Endometrial microvascular endothelial cells (primary cell): ENCODE results near the gene AKAP14. TPM values are rescaled to one million over a fixed set of nuclear protein-coding genes. Genes with fewer than 3 reads are reported as not detected.
"Not testable (repeated sequence)": the region's sequence is repeated elsewhere in the genome, so short reads cannot be mapped to it uniquely, and the experiment has no call there.

Experiments used
- in situ Hi-C: cut with HindIII; loops from 2 replicates; pipeline ENCODE4 v1.10.0; 2017; ENCODE audit warnings: low sequenced_read_pairs, low pct_unique_long_range_greater_than_20kb; ENCODE audit errors: inconsistent ontology term
- total RNA-seq: library from RNA; depleted of rRNA; stranded (reverse); fragments of >200 nt; gene quantifications from one replicate; pipeline ENCODE4 v1.2.3, GENCODE V29; 2015; ENCODE audit errors: inconsistent ontology term

The AKAP14 gene
- total RNA-seq, 1 donor from 2014 or later: not detected

DNA sequence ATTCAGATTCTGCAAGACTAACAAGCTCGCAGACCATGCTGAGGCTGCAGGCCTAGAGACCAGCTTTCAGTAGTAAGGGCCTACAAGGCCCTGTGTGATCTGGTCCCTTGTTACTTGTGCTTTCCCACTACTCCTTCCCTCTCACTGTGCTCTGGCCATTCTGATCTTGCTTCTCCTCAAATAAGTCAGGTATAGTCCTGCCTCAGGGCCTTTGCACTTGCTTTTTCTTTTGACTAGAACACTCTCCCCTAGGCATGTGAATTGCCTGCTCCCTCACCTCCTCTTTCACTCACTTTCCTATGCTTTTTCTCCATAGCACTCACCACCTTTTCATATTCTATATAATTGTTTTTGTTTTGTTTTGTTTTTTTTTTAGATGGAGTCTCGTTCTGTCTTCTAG lies 22.2 kb downstream of the AKAP14 start:
- in situ Hi-C loops: no loop called here

DNA sequence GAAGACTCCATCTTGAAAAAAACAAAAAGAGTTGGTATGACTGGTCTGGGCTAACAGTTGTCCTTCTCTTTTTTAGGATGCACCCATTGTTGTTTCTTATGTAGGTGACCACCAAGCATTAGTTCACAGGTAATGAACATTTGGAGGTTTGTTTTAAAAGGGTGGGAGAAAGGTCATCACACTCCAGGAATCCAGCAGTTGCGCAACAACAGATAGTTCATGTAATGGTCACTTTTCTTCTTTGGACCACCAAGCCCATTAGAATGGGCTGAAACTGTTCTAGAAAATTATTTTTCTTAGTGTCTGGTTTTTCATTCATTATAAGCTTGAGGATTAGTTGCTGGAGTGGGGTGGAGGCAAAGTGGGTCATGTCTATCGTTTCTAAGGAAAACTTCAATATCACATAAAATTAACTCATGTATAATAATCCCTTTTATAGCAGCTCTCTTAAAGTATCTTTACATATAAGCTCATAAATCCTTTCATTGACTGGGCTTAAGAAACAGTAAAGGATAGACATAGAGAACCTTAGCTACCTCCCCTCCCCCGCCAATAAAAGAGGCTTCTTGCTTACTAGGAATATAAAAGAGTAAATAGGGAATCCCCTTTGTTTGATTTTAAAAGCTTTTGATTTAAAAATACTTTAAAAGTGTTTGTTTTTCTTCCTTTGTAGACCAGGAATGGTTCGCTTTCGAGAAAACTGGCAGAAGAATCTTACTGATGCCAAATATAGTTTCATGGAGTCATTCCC lies 24.3 kb downstream of the AKAP14 start:
- in situ Hi-C loops: no loop called here

DNA sequence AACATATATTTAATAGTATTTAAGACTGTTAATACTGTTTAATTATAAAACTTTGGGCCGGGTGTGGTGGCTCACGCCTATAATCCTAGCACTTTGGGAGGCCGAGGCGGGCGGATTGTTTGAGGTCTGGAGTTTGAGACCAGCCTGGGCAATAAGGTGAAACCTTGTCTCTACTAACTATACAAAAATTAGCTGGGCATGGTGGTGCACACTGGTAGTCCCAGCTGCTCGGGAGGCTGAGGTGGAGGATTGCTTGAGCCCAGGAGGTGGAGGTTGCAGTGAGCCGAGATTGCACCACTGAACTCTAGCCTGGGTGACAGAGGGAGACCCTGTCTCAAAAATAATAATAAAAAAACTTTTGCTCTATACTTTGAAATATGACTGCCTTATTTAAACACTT lies 26.7 kb downstream of the AKAP14 start:
- in situ Hi-C loops: not testable (repeated sequence)

DNA sequence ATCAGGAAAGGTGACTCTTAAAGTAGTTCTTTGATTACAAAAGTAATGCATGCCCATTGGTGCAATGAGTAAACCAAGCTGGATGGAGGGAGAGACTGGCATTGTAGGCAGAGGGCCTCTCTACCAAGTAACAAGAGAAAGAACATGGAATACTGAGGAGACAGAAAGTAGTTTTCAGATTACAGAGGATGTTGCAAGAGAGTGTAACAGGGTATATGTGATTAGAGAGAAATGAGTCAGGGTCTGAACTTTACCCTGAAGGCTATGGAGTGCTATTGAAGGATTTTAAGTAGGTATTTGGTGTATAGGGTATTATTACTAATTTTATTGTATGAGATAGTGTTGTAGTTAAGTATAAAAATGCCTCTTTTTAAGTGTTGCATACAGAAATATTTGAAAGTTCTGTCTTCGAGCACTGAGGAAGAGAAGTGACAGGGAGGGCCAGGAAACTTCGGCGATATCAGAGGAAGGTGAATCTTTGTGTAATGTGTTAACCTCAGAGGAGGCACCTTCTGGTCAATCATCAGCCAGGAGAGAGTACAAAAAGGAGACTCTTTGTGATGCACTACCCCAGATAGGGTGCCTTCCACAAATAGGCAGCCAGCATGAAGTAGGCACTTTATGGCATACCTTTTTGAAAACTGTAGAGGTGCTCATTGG lies 39.7 kb downstream of the AKAP14 start:
- in situ Hi-C loops: no loop called here

DNA sequence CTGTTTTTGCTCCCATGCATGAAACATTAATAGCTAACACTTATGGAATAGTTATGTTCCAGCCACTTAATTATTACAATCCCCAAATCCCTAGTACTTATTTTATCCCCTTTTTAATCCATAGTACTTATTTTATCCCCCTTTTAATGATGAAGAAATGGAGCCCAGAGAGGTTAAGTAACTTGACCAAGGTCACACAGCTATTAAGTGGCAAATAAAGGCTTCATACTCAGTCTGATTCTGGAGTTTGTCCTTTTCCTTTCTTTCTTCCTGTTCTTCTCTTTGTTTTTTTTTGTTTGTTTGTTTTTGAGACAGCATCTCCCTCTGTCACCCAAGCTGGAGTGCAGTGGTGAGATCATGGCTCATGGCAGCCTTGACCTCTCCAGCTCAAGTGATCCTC lies 45.6 kb downstream of the AKAP14 start:
- in situ Hi-C loops: no loop called here

DNA sequence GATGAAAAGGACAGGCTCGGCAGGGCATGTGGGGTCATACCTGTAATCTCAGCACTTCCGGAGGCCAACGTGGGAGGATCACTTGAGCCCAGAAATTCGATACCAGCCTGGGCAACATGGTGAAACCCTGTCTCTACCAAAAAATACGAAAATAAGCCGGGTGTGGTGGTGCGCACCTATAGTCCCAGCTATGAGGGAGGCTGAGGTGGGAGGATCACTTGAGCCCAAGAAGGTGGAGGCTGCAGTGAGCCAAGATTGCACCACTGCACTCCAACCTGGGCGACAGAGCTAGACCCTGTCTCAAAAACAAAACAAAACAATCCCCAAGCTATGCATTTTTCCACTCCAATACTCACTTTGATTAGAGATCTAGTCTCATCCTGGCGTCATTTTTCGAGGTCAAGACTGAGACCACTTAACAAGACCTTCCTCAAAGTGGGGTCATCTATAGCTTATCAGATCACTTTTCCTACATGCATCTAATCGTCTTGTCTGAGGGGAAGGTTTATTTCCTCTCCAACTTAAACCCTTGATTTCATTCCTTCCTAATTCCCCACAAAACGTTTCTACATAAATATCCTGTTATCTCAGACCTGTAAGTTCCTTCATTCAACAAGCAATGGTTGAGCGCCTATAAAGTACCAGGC lies 46.6 kb downstream of the AKAP14 start:
- in situ Hi-C loops: no loop called here

DNA sequence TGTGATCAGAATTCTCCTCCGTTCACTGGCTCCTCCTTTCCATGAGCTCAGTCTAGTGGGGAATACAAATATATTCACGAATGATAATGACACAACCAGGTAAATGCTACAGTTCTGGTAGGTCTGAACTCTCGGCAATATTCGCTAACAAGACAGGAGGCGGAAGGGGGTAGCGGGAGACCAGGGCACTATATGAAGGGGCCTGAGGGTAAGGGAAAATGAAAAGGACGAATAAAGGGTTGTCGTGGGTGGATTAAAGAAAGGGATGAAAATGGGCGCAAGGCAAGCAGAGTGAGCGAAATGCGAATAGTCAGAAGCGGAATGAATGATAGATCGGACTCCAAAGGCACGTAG lies 47.1 kb downstream of the AKAP14 start:
- in situ Hi-C loops: no loop called here

DNA sequence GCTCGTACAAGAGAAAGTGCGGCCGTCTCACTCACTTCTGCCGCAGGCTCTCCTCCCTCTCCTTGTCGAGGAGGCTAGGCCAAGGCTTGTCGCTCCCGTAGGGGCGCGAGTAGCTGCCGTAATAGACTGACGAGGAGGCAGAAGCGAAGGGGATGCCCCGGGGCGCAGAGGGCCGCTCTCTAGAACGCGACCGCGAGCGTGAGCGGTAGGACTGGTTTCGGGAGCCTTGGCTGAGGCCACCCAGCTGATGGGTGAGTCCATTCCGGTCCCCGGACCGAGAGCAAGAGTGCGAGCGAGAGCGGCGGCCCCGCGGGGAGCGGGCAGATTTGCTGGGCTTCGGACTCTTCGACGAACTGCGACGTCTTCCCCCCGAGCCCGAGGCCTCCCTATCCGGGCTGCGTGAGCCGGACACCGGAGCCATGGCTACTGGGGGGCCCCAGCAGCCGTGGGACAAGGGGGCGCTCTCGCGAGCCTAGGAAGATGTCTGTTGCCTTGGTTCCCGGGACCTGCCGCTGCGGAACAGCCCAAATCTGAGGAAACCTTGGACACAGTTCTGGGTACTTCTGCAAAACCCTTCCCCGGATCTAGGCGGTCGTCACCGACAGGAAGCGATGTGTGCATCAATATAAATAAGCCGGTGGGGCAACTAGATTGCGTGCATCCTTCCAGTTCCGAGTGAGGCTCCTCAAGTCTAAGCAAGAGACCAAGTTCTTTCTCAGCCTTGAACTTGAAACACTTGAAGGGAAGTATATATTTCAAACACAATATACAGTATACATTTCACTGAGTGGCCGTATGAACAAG lies 47.7 kb downstream of the AKAP14 start, which contains the start of gene NKAP:
Gene NKAP (minus strand): TSS at position 567 of the 804 bp plus-strand sequence. CDS start 146 bp downstream, at position 421.
- in situ Hi-C loops: no loop called here

DNA sequence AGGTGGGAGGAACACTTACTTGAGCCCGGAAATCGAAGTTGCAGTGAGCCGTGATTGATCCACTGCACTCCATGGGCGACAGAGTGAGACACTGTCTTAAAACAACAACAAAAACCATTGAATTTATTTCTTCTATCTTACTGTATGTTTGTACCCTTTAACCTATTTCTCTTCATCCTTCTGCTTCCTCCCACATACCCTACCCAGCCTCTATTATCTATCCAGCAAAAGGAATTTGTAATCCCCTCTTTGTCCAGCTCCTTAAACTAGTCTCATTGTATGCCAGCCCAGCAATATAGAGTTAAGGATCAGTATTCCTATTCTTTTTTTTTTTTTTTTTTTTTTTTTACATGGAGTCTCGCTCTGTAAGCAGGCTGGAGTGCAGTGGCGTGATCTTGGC lies 49.8 kb downstream of the AKAP14 start:
- in situ Hi-C loops: no loop called here

DNA sequence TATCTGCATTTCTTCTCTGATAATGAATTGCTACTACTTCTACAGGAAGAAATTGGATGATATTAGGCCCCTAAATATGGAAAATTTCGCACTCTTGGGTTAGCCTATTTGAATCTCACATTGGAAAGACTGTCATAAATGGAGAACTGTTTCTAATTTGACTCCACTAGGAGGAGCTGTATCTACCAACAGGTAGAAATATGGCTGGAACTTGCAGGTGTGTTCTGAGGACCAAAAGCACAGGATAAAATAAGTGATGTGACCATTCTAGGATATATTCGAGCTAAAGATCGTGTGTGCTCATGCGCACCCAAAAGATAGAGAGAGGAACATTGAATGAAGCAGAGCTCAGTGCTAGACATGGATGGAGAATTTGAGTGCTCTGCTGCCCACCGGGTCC lies 52.7 kb downstream of the AKAP14 start:
- in situ Hi-C loops: no loop called here

DNA sequence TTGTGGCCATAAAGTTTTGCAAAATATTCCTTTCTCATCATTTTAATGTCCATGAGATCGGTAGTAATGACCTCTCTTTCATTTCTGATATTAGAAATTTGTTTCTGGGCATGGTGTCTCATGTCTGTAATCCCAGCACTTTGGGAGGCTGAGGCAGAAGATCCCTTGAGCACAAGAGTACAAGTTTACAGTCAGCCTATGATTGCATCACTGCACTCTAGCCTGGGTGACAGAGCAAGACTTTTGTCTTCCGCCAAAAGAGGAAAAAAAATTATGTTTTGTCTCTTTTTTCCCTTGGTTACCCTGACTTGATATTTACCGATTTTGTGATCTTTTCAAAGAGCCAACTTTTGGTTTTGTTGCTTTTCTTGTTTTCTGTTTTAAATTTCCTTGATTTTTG lies 58.7 kb downstream of the AKAP14 start:
- in situ Hi-C loops: no loop called here

DNA sequence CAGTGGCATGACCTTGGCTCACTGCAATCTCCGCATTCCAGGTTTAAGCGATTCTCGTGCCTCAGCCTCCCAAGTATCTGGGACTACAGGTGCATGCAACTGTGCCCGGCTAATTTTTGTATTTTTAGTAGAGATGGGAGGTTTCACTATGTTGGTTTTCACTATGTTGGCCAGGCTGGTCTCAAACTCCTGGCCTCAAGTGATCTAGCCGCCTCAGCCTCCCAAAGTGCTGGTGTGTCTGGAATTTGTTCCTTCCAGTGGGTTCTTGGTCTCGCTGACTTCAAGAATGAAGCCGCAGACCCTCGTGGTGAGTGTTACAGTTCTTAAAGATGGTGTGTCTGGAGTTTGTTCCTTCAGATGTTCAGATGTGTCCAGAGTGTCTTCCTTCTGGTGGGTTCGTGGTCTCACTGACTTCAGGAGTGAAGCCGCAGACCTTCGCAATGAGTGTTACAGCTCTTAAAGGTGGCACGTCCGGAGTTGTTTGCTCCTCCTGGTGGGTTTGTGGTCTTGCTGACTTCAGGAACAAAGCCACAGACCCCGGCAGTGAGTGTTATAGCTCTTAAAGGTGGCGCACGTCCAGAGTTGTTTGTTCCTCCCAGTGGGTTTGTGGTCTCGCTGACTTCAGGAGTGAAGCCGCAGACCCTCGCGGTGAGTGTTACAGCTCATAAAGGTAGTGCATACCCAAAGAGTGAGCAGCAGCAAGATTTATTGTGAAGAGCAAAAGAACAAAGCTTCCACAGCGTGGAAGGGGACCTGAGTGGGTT lies 60.3 kb downstream of the AKAP14 start:
- in situ Hi-C loops: not testable (repeated sequence)

DNA sequence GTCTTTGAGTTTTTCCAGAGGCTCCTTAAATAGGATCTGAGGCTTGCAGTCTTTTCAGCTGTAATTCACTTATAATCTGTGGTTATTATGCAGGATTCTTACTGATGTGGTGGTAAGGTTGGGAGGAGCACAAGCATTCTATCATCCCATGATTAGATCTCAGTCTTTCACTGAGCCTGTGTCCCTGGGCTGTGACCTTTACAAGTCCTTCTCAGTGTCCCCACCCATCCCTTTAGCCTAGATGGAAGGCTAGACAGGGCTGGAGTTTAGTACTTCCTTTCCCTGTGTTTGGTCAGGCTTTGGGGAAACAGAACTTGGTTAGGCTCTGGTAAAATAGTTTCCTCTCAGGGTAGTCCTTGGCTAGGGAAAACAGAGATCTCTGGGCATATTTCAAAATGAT lies 64.9 kb downstream of the AKAP14 start:
- in situ Hi-C loops: no loop called here

DNA sequence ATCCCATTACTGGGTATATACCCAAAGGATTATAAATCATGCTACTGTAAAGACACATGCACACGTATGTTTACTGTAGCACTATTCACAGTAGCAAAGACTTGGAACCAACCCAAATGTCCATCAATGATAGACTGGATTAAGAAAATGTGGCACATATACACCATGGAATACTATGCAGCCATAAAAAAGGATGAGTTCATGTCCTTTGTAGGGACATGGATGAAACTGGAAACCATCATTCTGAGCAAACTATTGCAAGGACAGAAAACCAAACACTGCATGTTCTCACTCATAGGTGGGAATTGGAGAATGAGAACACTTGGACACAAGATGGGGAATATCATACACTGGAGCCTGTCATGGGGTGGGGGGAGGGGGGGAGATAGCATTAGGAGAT lies 71.1 kb downstream of the AKAP14 start:
- in situ Hi-C loops: not testable (repeated sequence)

Other genes starting within 250 kb of the AKAP14 start
- gene SEPTIN6, start 202.7 kb upstream of the AKAP14 start, total RNA-seq: 15.0 TPM
- gene SOWAHD, start 137.3 kb upstream of the AKAP14 start, total RNA-seq: not detected
- 7,033 TPM for gene RPL39, start 104.3 kb upstream of the AKAP14 start, total RNA-seq
- gene UPF3B, start 42.9 kb upstream of the AKAP14 start, total RNA-seq: 2.2 TPM
- gene RNF113A, start 24.2 kb upstream of the AKAP14 start, total RNA-seq: 13.6 TPM
- gene NDUFA1, start 24.1 kb upstream of the AKAP14 start, total RNA-seq: 54.9 TPM
- gene NKAP, start 47.9 kb downstream of the AKAP14 start, total RNA-seq: 2.4 TPM
- not detected for gene RHOXF2B, start 181.8 kb downstream of the AKAP14 start, total RNA-seq
- gene RHOXF1, start 220.0 kb downstream of the AKAP14 start, total RNA-seq: not detected